HG03571 (cell line): ENCODE results near the gene TMEM129.

Source experiments
- ATAC-seq: cut with Tn5 transposase; IDR thresholded peaks from one replicate; pipeline ENCODE4 v1.9.1; 2021; ENCODE audit not compliant: unreplicated experiment

Gene TMEM129

DNA sequence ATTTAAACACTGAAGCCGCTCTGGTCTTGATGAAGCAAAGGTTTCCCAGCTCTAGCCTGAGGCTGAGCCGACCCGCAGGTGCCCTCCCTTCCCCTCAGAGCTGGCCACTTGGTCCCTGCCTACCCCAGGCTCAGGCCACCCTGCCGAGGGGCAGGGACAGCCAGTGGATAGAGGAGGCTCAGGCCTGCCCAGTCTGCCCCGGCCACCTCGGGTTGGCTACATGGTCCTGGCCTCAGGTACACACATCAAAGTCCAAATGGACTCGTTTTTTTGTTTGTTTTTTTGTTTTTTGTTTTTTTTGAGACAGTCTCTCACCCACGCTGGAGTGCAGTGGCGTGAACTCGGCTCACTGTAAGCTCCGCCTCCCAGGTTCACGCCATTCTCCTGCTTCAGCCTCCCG lies 24.0 kb upstream of the TMEM129 start:
- ATAC-seq: no peak

DNA sequence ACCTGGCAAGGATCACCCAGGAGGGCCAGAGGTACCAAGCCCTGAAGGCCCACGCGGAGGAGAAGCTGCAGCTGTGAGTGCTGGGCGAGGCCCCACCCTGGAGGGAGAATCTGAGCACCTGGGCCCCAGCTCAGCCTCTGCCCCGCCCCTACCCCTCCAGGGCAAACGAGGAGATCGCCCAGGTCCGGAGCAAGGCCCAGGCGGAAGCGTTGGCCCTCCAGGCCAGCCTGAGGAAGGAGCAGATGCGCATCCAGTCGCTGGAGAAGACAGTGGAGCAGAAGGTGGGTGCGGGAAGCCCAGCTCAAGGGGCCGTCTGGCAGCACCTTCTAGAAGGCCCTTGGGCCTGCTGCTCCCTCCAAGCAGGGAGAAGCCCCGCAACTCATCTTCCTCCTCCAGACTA lies 23.4 kb upstream of the TMEM129 start:
- no peak for ATAC-seq

DNA sequence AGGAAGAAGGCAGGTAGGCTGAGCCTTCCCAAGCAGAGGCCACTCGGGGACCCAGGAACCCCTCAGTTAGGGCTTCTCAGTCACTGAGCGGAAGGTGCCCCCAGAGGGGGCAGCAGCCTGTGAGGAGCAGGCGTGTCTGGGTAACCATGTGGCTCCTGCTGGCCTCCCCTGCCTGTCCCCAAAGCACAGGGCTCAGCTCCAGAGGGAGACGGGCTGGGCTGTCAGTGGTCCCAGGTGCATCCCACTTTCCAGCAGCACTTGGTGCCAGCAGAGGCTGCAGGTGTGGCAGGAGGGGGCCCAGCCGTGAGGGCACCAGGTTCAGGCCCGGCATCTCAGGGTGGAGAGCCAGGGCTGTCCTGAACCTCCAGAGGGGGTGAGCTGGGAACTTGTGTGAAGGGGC lies 22.9 kb upstream of the TMEM129 start:
- no peak for ATAC-seq

DNA sequence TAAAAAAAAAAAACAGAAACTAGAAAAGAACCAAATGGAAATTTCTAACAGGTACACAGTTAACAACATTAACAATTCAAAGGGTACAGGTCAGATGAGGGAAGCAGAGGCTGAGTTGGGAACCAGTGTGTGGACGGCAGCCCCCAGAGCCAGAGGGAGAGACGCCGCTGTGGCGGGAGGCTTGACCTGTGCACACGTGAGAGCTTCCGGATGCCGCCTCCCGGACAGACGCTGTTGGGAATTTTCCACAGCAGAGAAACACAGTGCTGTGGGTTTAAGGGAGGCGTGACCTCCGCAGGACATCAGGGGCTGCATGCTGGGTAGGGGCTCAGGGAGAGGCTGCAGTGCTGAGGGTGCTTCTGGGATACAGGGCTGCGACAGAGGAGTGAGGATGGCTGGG lies 22.4 kb upstream of the TMEM129 start:
- no peak for ATAC-seq

DNA sequence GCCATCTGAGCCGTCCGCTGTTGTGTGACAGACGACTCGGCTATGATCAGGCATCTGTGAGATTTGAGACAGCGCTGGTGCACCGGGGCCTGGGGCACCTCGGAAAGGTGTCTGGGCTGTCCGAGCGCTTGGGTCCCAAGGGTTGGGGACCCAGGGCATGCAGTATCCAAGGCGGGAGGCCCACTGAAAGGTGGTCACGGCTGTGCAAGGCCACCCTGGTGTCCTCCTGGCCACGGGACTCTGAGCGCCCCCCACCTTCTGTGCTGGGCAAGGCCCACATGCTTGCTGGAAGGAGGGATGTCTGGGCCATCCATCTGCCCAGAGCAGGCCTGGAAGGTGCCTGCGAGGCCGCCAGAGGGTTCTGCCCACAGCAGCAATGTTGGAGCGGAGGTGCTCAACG lies 20.1 kb upstream of the TMEM129 start:
- no peak for ATAC-seq

DNA sequence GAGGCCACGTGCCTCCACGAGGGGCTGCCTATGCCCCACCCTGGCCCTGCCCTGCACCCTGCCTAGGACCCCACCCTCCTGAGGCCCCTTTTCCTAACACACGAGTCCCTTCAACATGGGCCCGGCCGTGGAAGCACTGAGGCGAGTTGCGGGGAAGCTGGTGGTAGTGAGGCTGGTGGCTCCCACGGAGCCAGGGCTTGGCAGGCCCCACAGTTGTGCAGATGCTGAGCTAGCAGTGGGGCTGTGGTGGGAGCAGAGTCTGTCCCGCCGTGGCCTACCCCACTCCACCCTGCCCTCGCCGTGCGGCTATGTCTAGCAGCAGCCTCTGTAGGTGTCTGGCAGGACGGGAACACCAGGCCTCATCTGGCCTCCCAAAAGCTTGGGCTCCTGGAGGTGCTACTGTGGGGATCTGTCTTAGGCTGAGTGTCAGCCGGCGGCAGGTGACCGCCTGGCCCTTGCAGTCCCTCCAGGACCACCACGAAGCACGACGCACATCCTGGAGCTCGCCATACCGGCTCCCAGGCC lies 19.0 kb upstream of the TMEM129 start:
- no peak for ATAC-seq

DNA sequence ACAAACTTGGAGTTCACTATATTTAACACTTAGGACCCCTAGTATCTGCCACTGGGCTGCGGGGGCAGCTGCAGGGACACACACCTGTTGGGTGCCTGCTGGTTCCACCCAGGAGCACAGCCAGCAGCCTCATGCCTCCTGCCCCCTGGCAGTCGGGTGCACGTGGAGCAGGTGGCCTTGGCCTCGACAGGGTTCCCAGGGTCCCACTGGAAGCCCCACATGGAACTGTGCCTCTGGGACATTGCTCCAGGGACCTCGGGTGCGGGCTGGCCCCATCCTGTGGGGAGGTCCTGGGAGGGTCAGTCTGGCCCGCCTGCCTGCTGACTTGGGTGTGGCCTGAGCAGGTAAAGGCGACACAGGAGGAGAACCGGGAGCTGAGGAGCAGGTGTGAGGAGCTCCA lies 18.2 kb upstream of the TMEM129 start:
- no peak for ATAC-seq

DNA sequence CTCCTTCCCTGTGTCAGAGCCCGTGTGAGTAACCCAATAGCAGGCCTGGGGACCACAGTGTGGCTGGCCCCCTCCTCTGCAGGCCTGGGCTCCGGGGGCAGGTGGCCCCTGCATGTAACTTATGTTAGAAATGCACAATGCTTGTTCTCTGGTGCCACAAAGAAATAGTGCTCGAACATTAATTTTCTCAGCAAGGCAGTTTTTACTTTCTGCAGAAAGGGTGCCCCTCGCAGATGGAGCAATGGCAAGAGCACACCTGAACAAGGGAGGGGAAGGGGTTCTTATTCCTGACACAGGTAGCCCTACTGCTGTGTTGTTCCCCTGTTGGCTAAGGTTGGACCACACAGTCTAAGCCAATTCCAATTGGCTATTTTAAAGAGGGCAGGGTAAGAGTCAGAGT lies 17.3 kb upstream of the TMEM129 start:
- no peak for ATAC-seq

DNA sequence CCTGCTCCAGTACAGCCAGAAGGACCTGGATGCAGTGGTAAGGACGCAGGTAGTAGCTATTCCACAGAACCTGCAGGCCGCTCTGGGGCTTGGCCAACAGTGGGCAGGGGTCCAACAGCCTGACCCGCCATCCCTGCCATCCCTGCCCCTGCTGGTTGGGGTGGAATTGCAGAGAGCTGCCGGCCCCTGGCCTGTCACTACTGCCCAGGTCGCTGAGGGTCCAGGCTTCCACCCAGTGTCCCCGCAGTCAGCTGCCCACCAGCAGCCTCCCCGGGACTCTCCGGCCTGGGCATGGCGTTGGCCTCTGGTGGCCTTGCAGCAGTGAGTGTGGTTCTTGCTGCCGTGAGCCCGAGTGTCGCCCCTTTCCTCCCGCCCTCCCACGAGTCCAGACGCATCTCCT lies 16.5 kb upstream of the TMEM129 start:
- no peak for ATAC-seq

DNA sequence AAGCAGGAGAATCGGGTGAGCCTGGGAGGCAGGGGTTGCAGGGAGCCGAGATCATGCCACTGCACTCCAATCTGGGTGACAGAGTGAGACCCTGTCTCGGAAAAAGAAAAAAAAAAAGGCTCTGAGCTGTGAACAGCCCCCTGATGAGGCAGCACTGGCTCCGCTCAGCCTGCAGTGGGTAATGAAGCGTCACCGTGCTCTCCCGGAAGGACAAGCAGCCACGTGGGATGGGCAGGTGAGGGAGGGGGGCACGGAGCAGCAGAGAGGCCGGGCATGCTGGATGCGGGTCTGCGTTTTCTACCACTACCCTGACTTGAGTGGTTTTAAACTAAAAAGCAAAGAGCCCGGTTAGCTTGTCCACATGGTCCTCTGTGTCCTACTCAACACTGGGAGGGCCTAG lies 15.7 kb upstream of the TMEM129 start:
- ATAC-seq: no peak

DNA sequence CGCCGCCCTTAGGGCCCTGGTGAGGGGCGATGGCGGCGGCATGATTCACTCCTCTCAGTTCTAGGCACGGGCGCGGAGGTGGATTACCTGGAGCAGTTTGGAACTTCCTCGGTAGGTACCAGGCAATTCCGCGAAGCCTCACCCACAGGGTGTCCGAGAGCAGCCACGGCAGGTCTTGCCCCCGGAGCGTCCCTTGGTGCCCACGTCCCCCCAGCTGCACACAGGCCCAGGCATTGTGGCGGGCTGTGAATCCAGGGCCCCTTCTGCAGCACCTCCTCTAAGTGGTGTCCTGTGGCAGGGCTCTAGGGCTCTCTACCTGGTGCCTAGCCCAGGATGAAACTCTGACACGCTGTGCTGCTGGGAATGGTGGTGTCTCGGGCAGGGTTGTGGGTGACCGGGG lies 14.1 kb upstream of the TMEM129 start:
- no peak for ATAC-seq

DNA sequence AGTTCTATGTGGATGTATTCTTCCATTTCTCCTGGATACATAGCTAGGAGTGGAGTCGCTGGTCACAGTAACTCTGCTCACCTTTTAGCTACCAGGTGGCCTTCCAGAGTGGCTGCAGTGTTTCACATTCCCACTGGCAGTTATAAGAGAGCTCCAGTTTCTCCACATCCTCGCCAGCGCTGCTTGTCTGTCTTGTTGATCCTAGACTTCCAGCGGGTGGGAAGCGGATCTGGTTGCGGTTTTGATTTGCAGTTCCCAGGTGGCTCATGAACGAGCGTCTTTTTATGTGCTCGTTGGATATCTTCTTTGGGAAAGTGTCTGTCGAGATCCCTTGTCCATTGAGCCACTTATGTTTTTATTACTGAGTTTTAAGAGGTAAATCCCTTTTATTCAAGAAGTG lies 11.8 kb upstream of the TMEM129 start:
- no peak for ATAC-seq

DNA sequence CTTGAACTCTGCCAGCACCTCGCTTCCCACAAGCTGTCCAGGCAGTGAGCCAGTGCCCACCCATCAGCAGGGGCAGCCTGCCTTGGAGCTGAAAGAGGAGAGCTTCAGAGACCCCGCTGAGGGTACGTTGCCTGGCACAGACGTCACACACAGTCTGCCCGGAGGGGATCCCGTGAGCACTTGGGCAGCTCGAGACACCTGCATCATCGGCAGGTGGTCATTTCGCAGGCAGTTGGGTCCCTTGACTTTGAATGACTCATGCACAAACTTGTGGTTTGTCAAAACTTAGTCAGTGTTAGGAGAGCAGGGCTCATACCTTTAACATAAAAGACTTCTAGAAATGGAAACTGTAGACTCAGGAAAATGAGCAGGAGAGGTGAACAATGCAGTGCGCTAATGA lies 10.1 kb upstream of the TMEM129 start:
- no peak for ATAC-seq

DNA sequence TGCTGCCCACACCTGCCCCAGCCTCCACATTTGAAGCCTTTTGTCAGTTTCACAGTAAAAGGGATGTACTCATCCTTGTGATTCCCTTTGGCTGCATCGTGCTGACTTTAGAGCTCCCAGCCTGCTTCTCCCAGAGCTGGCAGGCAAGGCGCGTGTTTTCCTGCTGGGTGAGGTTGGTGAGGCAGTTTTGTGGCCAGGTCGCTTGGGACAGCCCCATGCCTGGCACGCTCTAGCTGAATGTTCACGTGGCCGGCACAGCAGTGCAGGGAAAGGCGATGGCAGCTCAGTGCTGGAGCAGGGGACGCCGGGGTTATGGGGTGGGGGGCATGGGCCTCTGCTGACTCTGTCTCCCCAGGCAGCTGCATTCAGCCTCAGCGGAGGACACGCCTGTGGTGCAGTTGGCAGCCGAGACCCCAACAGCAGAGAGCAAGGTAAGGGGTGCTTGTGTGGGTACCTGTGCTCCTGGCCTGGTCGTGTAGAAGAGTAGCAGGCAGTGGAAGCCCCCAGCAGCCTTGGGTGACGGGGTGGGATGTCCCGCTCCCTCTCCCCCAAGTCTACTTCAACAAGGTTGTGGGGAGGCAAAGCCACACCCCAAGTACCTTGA lies 9.5 kb upstream of the TMEM129 start:
- no peak for ATAC-seq

DNA sequence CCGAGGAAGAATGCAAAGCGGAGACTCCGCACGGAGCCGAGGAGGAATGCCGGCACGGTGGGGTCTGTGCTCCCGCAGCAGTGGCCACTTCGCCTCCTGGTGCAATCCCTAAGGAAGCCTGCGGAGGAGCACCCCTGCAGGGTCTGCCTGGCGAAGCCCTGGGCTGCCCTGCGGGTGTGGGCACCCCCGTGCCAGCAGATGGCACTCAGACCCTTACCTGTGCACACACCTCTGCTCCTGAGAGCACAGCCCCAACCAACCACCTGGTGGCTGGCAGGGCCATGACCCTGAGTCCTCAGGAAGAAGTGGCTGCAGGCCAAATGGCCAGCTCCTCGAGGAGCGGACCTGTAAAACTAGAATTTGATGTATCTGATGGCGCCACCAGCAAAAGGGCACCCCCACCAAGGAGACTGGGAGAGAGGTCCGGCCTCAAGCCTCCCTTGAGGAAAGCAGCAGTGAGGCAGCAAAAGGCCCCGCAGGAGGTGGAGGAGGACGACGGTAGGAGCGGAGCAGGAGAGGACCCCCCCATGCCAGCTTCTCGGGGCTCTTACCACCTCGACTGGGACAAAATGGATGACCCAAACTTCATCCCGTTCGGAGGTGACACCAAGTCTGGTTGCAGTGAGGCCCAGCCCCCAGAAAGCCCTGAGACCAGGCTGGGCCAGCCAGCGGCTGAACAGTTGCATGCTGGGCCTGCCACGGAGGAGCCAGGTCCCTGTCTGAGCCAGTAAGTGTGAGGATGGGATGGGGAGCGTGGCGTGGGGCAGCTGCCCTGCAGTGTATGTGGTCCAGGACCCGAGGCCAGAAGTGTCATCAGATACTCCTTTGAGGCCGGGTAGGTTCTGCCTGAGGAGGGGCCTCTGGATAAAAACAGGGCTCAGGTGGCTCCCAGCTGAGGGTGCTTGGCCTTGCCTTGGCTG lies 7.2 kb upstream of the TMEM129 start:
- ATAC-seq: no peak

DNA sequence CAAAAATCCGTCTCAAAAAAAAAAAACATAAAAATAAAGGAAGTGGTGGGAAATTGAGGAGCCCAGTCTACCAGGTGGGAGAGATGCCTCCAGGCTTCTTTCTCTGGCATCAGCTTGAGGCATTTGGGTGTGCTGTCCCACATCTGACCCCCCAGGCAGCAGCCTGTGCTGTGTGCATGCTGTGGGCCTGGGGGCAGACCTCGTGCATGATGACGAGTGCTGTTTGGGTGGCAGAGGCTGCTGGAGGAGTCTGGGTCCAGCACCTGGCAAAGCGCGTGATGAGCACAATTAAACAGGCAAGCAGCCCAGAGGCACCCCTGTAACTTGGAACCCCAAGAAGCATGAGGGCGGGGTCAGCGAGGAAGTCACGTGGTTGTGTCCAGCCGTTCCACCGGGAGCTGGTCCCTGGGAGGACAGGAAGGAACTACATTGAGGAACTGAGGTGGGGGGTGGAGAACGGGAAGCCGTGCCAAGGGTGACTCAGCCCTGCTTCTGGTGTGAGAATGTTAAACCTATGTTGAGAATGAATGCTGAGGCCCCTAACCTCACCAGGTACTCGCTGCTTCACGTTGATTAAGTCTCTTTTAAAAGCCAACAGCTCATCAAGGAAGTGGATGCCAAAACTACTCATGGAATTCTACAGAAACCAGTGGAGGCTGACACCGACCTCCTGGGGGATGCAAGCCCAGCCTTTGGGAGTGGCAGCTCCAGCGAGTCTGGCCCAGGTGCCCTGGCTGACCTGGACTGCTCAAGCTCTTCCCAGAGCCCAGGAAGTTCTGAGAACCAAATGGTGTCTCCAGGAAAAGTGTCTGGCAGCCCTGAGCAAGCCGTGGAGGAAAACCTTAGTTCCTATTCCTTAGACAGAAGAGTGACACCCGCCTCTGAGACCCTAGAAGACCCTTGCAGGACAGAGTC lies 6.3 kb upstream of the TMEM129 start:
- ATAC-seq: no peak

DNA sequence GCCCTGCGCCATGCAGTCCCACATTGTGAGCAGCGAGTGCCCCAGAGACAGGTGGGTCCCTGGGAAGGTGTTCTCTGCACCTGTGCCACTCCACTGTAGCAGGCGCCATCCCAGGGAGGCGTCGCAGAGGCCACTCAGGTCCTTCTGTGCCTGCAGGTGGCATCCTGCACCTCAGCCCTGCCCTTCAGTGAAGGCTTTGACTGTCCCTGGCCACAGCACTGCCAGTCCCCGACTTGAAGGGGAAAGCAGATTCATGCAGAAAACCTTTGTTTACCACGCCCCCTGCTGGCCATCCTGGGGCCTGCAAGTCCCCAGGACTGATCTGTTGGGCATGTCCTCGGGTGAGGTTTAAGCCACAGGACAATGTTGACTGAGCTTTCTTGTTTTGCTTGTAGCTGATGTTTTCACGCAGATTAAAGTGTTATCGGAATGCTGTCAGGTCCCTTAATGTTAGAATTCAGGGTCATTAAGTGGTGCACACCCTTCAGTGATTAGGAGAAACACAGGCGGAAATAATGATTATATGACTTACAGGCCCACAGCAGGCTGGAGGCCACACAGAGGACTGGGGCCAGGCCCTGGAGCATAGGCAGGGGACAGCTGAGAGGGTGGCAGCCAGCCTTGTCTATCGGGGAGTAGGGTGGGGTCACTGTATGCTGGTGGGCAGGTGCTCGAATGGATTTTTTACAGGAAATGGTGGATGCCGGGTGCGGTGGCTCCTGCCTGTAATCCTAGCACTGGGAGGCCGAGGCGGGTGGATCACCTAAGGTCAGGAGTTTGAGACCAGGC lies 5.2 kb upstream of the TMEM129 start:
- ATAC-seq: no peak

DNA sequence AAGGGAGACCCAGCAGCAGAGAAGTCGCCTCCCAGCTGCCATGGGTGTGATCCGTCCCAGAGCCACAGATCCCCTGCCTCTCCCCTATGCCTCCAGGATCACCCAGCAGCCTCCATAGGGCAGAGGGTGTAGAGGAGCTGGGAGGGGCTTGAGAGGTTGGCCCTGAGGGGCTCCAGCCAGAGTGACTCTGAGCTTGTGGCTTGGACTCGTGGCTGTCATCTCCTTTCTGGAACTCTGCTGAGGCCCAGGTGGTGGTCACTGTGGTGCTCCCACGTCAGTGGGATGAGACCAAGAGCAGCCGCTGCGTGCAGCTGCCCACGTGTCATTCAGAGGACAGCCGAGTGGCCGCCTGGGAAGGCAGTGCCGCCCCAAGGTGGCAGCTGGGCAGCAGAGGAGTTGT lies 4.4 kb upstream of the TMEM129 start:
- ATAC-seq: no peak

DNA sequence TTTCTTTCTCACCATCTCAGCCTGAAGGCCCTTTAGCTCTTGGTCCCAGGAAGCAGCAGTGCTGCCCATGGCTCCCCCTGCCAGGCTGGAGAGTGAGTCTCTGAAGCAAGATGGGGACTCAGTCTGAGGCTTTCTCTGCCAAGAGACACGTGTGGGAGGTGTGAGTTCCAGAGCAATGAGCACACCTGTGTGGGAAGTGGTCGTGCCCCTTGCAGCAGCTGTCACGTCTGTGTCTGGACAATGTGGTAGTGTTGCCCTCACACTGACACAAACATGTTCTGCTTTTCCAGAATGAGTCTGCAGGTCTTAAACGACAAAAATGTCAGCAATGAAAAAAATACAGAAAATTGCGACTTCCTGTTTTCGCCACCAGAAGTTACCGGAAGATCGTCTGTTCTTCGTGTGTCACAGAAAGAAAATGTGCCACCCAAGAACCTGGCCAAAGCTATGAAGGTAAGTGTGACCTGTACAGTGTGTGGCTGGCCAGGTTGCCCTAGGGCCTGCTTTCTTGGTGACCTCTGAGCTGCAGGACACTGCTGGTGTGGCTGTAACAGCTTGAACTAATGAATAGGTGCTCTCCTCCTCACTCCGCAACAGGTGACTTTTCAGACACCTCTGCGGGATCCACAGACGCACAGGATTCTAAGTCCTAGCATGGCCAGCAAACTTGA lies 2.1 kb upstream of the TMEM129 start:
- ATAC-seq: no peak

DNA sequence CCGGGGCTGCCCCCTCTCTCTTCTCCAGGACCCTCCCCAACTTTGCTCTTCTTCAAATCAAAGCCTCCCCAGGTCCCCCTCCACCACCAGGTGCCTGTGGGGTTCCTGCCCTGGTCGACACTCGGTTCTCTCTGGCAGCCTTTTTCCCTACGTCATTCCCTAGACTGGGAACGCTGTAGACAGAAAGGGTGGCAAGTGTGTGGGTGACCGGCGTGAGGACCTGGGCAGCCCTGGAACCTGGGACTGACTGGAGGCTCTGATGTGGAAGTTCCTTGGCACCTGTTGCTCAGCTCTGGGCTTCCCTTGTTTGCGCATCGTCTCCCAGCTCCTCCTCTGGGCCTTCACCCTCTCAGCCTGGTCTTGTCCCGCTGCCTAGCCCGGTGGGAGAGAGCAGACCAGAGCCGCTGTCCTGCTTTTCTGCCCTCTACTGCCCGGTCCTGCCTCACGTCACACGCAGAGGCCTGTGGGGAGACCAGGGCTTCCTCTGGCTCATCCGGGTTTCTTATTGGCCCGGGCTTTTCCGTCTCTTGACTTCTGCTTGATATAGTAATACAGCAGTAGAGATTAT lies 1.5 kb upstream of the TMEM129 start:
- no peak for ATAC-seq
